NCI-H510A (cell line): Measurements from ENCODE around the gene LAMTOR5.

Experiments used
- DNase-seq: peaks from one replicate; lab custom pipeline; 2025; lab: John Stamatoyannopoulos, UW

Gene LAMTOR5

GRCh38 chr1:110387048-110387754, 20.3 kb downstream of the LAMTOR5 start:
- DNase-seq: no peak

- DNase-seq: no peak
These were observed 22.1 kb downstream of the LAMTOR5 start for GRCh38 chr1:110385369-110385768.

GRCh38 chr1:110384581-110385321, 22.7 kb downstream of the LAMTOR5 start:
- peak; percentile 30 for DNase-seq

- DNase-seq: no peak
These were observed 24.1 kb downstream of the LAMTOR5 start for GRCh38 chr1:110383251-110383990.

- no peak for DNase-seq
These were observed 26.7 kb downstream of the LAMTOR5 start for GRCh38 chr1:110380672-110381283.

GRCh38 chr1:110375490-110375889, 32.0 kb downstream of the LAMTOR5 start:
- no peak for DNase-seq

GRCh38 chr1:110370827-110371226, 36.7 kb downstream of the LAMTOR5 start:
- DNase-seq: no peak

GRCh38 chr1:110364221-110364620, 43.3 kb downstream of the LAMTOR5 start:
- no peak for DNase-seq

GRCh38 chr1:110361856-110362255, 45.6 kb downstream of the LAMTOR5 start:
- no peak for DNase-seq

GRCh38 chr1:110360431-110360830, 47.1 kb downstream of the LAMTOR5 start:
- DNase-seq: no peak

- DNase-seq: no peak
These were observed 51.1 kb downstream of the LAMTOR5 start for GRCh38 chr1:110356379-110356778.

- no peak for DNase-seq
These were observed 52.2 kb downstream of the LAMTOR5 start for GRCh38 chr1:110355321-110355720.
